ENCODE measurements around the gene PID1. TPM values are rescaled to one million over a fixed set of nuclear protein-coding genes. Genes with fewer than 3 reads are reported as not detected.

PID1 gene
- total RNA-seq, 1 donor from 2014 or later, result 0.91 TPM

GRCh38 chr2:229223107-229223506 is 48.0 kb downstream of the PID1 start:
- Mint-ChIP-seq H3K9me3 (peaks cover 10% of the 10 kb centered on the region), H3K4me1 (no peaks in the 10 kb centered on the region), H3K27ac (ENCODE audit: unreplicated experiment) (no peak overlapping the region), H3K4me3 (no peak overlapping the region), H3K27me3 (ENCODE audit: low read depth) (peaks cover 15% of the 10 kb centered on the region), H3K36me3 (ENCODE audit: low read depth) (peaks cover 3% of the 10 kb centered on the region)
- no peak for TF ChIP-seq CTCF (conservative IDR thresholded peaks at IDR 0.05)
- DNase-seq (ENCODE audit: low read depth, low spot score), result no peak

- Mint-ChIP-seq H3K36me3 (ENCODE audit: low read depth) (peaks cover 3% of the 10 kb centered on the region), H3K27me3 (ENCODE audit: low read depth) (peaks cover 23% of the 10 kb centered on the region), H3K27ac (ENCODE audit: unreplicated experiment) (no peak overlapping the region), H3K4me1 (no peaks in the 10 kb centered on the region), H3K4me3 (no peak overlapping the region), H3K9me3 (peaks cover 10% of the 10 kb centered on the region)
- TF ChIP-seq CTCF (conservative IDR thresholded peaks at IDR 0.05), result no peak
- DNase-seq (ENCODE audit: low read depth, low spot score), result no peak
Observed at GRCh38 chr2:229221641-229222040, 49.4 kb downstream of the PID1 start.

- DNase-seq (ENCODE audit: low read depth, low spot score), result no peak
- Mint-ChIP-seq H3K9me3 (peaks cover 10% of the 10 kb centered on the region), H3K4me1 (no peaks in the 10 kb centered on the region), H3K27ac (ENCODE audit: unreplicated experiment) (no peak overlapping the region), H3K36me3 (ENCODE audit: low read depth) (peaks cover 3% of the 10 kb centered on the region), H3K27me3 (ENCODE audit: low read depth) (peaks cover 26% of the 10 kb centered on the region), H3K4me3 (no peak overlapping the region)
- no peak for TF ChIP-seq CTCF (conservative IDR thresholded peaks at IDR 0.05)
Observed at GRCh38 chr2:229220254-229220653, 50.8 kb downstream of the PID1 start.

- no peaks in the 10 kb centered on the region for H3K4me1 Mint-ChIP-seq
- H3K4me3 Mint-ChIP-seq, result no peak overlapping the region
- no peak overlapping the region for H3K27ac Mint-ChIP-seq (ENCODE audit: unreplicated experiment)
- H3K27me3 Mint-ChIP-seq (ENCODE audit: low read depth), result peaks cover 28% of the 10 kb centered on the region
- DNase-seq (ENCODE audit: low read depth, low spot score), result no peak
- TF ChIP-seq CTCF (conservative IDR thresholded peaks at IDR 0.05), result no peak
- peaks cover 3% of the 10 kb centered on the region for H3K36me3 Mint-ChIP-seq (ENCODE audit: low read depth)
- peaks cover 10% of the 10 kb centered on the region for H3K9me3 Mint-ChIP-seq
Observed at GRCh38 chr2:229218329-229218921, 52.7 kb downstream of the PID1 start.

- Mint-ChIP-seq H3K27me3 (ENCODE audit: low read depth) (peaks cover 9% of the 10 kb centered on the region), H3K4me1 (no peaks in the 10 kb centered on the region), H3K27ac (ENCODE audit: unreplicated experiment) (no peak overlapping the region), H3K4me3 (no peak overlapping the region), H3K36me3 (ENCODE audit: low read depth) (no peaks in the 10 kb centered on the region), H3K9me3 (peaks cover 3% of the 10 kb centered on the region)
- DNase-seq (ENCODE audit: low read depth, low spot score), result no peak
- TF ChIP-seq CTCF (conservative IDR thresholded peaks at IDR 0.05), result no peak
Observed at GRCh38 chr2:229212241-229212640, 58.8 kb downstream of the PID1 start.
